Measurements from ENCODE around the gene ARL13A.
"Not testable (repeated sequence)": the region's sequence is repeated elsewhere in the genome, so short reads cannot be mapped to it uniquely, and the experiment has no call there.

Gene ARL13A

DNA sequence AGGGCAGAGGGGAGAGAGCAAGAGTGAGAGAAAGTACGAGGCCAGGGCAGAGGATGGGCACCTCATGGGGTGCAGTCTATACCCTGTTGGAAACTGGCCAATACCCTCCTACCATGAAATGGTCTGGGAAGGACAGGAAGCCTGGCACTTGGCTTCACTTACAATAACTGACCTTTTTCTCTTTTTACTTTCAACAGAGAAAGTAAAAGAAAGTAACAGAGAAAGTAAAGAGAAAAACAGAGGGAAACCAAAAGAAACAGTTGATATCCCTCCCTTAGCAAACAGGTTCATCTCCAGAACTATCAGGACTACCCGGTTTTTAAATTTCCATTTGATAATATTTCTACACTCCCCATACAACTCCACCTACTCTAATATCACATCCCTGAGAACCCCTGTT, 20.6 kb downstream of the ARL13A start:
- DNase-seq (ENCODE audit: low spot score), result no peak

DNA sequence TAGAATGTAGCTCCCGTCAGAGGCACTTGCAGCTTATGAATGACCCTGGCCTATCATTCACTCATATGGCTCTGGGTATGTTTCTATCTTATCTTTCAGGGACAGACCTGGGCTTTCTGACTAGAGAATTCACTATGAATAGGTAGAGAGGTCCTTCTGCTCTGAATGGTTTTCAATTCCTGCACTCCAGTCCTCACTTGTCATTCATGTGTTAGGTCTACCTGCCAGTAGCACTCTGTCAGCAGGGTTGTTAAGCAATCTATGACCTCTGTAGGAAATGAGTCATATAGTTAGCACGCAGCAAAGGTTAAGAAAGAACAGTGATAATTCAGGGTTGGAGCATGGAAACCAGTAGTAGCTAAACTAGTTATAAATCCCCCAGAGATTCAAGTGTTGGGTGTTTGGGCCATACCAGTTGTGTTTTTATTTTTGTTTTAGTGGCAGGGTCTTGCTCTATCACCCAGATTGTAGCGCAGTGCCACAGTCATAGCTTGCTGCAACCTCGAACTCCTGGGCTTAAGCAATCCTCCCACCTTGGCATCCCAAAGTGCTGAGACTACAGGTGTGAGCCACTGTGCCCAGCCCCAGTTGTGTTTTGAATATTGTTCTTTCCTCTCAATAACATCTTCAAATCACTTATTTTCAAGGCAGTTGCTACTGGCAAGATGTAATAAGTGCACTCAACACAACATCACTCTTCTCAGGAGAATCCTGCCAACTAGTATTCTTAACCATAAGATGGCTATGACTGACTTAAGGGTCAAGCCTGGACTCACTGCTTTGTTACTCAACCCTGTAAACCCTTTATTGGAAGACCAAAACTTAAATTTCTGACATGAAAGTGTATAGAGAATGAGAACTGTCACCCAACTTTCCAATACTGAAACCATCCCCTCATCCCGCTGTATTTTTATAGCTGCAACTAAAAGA, 25.1 kb downstream of the ARL13A start:
- no peak for DNase-seq (ENCODE audit: low spot score)

DNA sequence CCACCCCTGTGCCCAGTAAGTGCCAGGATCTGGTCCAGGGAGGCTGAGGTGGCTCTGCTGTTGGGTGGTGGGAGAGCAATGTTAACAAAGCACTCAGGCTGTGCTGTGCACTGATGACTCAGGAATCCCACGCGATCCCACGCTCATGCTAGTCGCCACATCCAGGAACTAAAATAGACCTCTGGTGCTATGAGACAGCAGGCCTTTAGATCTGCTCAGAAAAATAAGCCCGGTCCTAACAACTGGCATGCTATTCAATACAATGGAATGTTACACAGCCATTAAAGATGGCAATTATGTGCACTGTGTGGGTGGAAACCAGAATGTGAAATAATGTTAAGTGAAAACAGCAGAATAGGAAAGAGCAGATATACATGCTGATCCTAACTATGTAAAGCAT, 26.0 kb downstream of the ARL13A start:
- DNase-seq (ENCODE audit: low spot score), result peak; percentile 59

DNA sequence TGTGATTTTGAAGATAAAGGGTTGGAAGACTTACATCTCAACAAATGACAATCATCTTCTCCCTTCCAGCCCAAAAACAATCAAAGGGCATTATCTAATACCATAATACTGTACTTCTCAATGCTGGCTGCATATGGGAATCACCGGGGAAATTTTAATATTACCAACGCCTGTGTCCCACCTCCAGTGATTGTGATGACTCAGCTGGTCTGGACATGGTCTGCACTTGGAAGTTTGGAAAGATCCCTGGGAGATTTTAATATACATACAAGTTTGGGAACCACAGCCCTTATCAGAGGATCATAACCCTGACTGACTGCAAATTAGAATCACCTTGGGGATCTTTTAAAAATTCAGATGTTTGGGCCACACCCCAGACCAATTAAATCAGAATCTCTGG, 29.9 kb downstream of the ARL13A start:
- no peak for DNase-seq (ENCODE audit: low spot score)

DNA sequence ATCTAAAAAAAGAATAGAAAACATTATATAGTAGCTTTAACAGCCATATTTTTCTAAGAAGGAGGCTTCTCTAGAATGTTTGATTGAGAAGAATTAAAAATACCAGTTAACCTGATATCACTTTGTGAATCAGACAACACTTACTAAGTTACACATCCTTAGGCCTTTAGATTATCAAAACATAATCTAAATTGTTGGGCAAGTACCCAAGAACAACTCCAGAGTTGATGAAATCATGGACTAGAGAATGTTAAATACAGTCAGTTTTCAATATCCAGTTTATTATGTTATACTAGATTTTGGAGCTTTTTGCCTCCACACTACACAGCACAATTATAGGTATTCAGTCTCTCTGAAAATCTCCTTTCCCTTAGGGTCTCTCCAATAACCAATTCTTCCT, 39.6 kb downstream of the ARL13A start:
- DNase-seq (ENCODE audit: low spot score), result no peak

DNA sequence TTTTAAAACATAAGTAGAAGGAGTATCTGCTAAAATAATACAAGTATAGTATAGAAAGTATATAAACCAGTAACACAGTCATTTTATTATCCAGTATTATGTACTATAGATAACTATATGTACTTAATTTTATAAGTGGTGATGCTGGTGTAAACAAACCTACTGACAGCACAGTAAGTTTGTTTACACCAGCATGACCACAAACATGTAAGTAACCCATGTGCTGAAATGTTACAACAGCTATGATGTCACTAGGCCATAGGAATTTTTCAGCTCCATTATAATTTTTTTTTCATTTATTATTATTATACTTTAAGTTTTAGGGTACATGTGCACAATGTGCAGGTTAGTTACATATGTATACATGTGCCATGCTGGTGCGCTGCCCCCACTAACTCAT, 42.5 kb downstream of the ARL13A start:
- not testable (repeated sequence) for DNase-seq (ENCODE audit: low spot score)

DNA sequence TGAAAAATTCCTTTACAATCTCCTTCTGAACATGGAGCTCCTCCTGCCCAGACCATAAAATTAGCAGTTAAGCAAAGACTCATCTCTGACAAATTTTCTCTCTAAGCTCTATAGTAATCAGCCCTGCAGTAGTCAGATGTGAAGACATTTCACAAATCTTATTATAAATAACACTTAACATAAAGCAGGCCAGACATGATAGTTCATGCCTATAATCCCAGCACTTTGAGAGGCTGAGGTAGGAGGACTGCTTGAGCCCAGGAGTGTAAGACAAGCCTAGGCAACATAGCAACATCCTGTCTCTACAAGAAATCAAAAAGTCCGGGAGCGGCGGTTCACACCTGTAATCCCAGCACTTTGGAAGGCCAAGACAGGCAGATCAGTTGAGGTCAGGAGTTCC, 52.5 kb downstream of the ARL13A start:
- no peak for DNase-seq (ENCODE audit: low spot score)

DNA sequence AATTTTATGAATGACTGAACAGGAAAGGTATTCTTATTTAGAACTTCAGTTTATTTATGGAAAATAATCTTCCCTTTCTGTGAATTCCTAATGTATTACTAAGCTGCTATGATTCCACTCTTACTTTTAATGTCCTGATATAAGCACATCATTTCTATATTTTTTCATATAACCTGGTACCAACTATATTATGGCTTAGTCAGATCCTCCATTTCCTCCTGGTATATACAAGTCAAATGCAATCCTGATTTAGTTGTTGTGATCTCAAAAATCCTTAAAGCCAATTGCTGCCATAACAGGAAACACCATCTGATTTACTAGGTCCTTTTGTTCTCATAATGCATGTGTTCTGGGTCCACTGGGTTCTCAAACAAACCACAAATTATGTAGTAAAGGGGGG, 55.6 kb downstream of the ARL13A start:
- no peak for DNase-seq (ENCODE audit: low spot score)

DNA sequence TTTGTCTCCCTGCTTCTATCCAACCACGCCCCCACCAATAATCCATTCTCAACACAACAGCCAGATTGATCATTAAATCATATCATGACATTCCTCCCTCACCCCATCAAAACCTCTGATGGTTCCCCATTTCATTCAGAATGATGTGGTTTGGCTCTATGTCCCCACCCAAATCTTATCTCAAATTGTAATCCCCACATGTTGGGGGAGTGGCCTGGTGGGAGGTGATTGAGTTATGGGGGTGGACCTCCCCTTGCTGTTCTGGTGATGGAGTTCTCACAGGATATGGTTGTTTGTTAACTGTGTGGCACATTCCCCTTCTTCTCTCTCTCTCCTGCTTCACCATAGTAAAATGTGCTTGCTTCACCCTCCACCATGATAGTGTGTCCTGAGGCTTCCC, 59.1 kb downstream of the ARL13A start:
- no peak for DNase-seq (ENCODE audit: low spot score)

DNA sequence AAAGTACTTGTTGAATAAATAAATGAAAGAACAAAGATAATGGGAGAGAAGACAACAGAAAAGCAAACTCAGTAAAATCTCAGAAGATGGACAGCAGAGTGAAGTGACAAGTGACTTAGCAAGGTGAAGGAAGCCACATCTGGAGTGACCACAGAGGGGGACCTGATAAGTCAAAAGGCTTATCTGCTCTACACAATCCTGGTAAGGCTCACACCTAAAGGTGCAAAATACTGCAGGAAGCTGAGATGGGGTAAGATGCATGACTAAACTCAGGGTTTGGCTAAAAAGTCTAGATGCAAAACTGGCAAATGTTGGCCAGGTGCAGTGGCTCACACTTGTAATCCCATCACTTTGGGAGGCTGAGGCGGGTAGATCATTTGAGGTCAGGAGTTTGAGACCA, 60.2 kb downstream of the ARL13A start:
- no peak for DNase-seq (ENCODE audit: low spot score)

DNA sequence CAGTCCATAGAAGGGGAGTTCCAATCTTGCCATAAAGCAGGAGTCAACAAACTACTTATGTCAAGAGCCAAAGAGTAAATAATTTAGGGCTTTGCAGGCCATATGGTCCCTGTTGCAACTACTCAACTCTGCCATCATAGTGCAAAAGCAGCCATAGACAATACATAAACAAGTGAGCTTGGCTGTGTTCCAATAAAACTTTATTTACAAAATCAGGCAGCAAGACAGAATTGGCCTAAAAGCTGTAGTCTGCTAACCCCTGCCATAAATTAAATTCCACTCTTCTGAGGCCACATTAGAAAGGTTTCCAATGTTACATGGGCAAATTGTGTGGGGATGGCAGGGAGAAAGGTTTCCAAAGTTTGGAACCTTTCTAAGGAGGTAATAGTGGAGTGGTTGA, 67.7 kb downstream of the ARL13A start:
- DNase-seq (ENCODE audit: low spot score), result no peak

DNA sequence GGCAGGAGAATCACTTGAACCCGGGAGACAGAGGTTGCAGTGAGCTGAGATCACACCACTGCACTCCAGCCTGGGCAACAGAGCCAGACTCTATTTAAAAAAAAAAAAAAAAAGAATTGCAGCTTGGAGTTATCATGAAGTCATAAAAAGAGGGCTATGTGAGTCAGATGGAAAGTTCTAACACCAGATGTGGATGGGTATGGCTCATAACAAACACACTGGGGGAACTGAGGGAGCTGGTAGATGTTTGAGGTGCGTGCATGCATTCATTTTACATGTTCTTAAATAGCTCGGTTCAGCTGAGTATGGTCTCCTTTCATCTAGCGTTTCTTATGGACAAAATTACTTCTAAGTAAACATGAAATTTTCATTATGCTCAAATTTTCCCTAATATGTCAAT, 70.7 kb downstream of the ARL13A start:
- no peak for DNase-seq (ENCODE audit: low spot score)

All from Ammon's horn (tissue), 1 donor.